ENCODE measurements around the gene GCG. TPM values are rescaled to one million over a fixed set of nuclear protein-coding genes. Genes with fewer than 3 reads are reported as not detected.

Gene GCG
- total and polyA plus RNA-seq, 10 of the 15 experiments (the other 5 are each of a cell fraction or from before 2014, with no cell fraction given) = not detected

DNA sequence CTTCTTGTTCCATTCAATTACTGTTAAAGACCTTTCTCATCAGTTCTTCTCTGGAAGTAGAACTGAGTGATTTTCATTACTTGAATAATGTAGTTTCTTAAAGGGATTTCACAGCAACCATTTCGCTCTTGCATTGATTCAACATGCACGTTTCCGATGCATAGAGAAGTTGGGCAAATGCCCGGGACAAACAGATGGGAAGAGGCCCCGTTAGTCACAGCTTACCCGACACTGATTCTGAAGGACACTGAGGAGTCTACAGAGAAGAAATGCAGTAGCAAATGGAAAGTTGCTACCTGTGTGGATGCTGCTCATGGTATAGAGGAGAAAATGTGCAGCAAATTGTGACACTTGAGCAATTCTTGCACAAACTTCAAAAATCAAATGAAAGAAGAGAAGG is 32.3 kb upstream of the GCG start:
- Histone ChIP-seq H3K36me3 (ENCODE audit: control insufficient read depth in 2 of 2, insufficient read depth in 2 of 2, low read length in 1 of 2) (no peaks in the 10 kb centered on the region), H3K79me2 (ENCODE audit: control insufficient read depth, insufficient read depth, low read length) (no peaks in the 10 kb centered on the region), H3K4me3 (no peak overlapping the region), H4K20me1 (ENCODE audit: control insufficient read depth, insufficient read depth) (no peaks in the 10 kb centered on the region), H3K4me2 (ENCODE audit: control insufficient read depth, insufficient read depth) (no peak overlapping the region), H3K27ac (ENCODE audit: control insufficient read depth, insufficient read depth) (no peak overlapping the region), H3K9ac (ENCODE audit: control insufficient read depth, insufficient read depth, low read length) (no peak overlapping the region), H2AFZ (ENCODE audit: control insufficient read depth, low read depth, low read length) (no peak overlapping the region), H3K4me1 (ENCODE audit: control insufficient read depth, insufficient read depth, low read length) (no peaks in the 10 kb centered on the region), H3K27me3 (replicated peaks in 1 of 2; ENCODE audit: control insufficient read depth in 2 of 2, insufficient read depth in 2 of 2, low read length in 1 of 2) (no peaks in the 10 kb centered on the region; a peak in 1 of 4 replicates), H3K9me3 (replicated peaks; ENCODE audit: control insufficient read depth, insufficient read depth, low read length) (no peaks in the 10 kb centered on the region)
- DNase-seq (ENCODE audit: low read depth, low spot score) (no peak), FAIRE-seq (no peak), ATAC-seq (no peak)
- BruUV-seq (replicated peaks) = no TSS peak
- WGBS (ENCODE audit: insufficient coverage, insufficient replicate concordance, low lambda C conversion rate, missing lambda C conversion rate) = 61% methylated on average over 6 of the region's 6 CpGs
- ChIA-PET CTCF (no interaction called here), RAD21 (ENCODE audit: unreplicated experiment) (interaction anchor here (1.1 kb wide), 1 partner anchor 475 kb away, joined by 3 read pairs; no protein-coding TSS in a partner anchor), SMC1A (ENCODE audit: uncharacterized antibody, unreplicated experiment) (interaction anchor here (1.2 kb wide), 1 partner anchor 103 kb away, joined by 3 read pairs; no protein-coding TSS in a partner anchor), POLR2A (no interaction called here)
- intact Hi-C loops (cut with micrococcal nuclease; ENCODE audit: unreplicated experiment) (no loop called here), in situ Hi-C loops (cut with MboI) (no loop called here)
- TF ChIP-seq, protein P1, sequence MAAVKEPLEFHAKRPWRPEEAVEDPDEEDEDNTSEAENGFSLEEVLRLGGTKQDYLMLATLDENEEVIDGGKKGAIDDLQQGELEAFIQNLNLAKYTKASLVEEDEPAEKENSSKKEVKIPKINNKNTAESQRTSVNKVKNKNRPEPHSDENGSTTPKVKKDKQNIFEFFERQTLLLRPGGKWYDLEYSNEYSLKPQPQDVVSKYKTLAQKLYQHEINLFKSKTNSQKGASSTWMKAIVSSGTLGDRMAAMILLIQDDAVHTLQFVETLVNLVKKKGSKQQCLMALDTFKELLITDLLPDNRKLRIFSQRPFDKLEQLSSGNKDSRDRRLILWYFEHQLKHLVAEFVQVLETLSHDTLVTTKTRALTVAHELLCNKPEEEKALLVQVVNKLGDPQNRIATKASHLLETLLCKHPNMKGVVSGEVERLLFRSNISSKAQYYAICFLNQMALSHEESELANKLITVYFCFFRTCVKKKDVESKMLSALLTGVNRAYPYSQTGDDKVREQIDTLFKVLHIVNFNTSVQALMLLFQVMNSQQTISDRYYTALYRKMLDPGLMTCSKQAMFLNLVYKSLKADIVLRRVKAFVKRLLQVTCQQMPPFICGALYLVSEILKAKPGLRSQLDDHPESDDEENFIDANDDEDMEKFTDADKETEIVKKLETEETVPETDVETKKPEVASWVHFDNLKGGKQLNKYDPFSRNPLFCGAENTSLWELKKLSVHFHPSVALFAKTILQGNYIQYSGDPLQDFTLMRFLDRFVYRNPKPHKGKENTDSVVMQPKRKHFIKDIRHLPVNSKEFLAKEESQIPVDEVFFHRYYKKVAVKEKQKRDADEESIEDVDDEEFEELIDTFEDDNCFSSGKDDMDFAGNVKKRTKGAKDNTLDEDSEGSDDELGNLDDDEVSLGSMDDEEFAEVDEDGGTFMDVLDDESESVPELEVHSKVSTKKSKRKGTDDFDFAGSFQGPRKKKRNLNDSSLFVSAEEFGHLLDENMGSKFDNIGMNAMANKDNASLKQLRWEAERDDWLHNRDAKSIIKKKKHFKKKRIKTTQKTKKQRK (IDR thresholded peaks at IDR 0.05; ENCODE audit: low read depth, low read length) = no peak
- TF ChIP-seq CEBPB (IDR thresholded peaks at IDR 0.05; ENCODE audit: borderline replicate concordance in 1 of 2, low read depth in 2 of 2, low read length in 2 of 2) (no peak), TAF1 (IDR thresholded peaks at IDR 0.05; ENCODE audit: borderline replicate concordance, low read depth, low read length) (no peak), SMARCA5 (IDR thresholded peaks at IDR 0.05) (no peak), FOS (IDR thresholded peaks at IDR 0.05; ENCODE audit: borderline replicate concordance, extremely low read depth, insufficient read length) (no peak), TCF12 (IDR thresholded peaks at IDR 0.05; ENCODE audit: low read depth, low read length) (no peak), NFIC (IDR thresholded peaks at IDR 0.05; ENCODE audit: low read depth, low read length) (no peak), MYC (IDR thresholded peaks at IDR 0.05; ENCODE audit: insufficient read depth, insufficient read length, insufficient replicate concordance, low read length, severe bottlenecking) (no peak), SMAD5 (IDR thresholded peaks at IDR 0.05; ENCODE audit: low read depth) (no peak), SPI1 (IDR thresholded peaks at IDR 0.05; ENCODE audit: borderline replicate concordance, insufficient read depth, low read depth, low read length) (no peak), ZSCAN29 (IDR thresholded peaks at IDR 0.05) (no peak)
- TF ChIP-seq, protein P2, sequence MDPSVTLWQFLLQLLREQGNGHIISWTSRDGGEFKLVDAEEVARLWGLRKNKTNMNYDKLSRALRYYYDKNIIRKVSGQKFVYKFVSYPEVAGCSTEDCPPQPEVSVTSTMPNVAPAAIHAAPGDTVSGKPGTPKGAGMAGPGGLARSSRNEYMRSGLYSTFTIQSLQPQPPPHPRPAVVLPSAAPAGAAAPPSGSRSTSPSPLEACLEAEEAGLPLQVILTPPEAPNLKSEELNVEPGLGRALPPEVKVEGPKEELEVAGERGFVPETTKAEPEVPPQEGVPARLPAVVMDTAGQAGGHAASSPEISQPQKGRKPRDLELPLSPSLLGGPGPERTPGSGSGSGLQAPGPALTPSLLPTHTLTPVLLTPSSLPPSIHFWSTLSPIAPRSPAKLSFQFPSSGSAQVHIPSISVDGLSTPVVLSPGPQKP (IDR thresholded peaks at IDR 0.05; ENCODE audit: low read depth, low read length) = no peak
- TF ChIP-seq, protein P3, sequence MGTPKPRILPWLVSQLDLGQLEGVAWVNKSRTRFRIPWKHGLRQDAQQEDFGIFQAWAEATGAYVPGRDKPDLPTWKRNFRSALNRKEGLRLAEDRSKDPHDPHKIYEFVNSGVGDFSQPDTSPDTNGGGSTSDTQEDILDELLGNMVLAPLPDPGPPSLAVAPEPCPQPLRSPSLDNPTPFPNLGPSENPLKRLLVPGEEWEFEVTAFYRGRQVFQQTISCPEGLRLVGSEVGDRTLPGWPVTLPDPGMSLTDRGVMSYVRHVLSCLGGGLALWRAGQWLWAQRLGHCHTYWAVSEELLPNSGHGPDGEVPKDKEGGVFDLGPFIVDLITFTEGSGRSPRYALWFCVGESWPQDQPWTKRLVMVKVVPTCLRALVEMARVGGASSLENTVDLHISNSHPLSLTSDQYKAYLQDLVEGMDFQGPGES (IDR thresholded peaks at IDR 0.05) = no peak
- TF ChIP-seq, protein P4, sequence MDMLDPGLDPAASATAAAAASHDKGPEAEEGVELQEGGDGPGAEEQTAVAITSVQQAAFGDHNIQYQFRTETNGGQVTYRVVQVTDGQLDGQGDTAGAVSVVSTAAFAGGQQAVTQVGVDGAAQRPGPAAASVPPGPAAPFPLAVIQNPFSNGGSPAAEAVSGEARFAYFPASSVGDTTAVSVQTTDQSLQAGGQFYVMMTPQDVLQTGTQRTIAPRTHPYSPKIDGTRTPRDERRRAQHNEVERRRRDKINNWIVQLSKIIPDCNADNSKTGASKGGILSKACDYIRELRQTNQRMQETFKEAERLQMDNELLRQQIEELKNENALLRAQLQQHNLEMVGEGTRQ (IDR thresholded peaks at IDR 0.05; ENCODE audit: borderline replicate concordance, low read depth, low read length) = no peak
- TF ChIP-seq, protein P5, sequence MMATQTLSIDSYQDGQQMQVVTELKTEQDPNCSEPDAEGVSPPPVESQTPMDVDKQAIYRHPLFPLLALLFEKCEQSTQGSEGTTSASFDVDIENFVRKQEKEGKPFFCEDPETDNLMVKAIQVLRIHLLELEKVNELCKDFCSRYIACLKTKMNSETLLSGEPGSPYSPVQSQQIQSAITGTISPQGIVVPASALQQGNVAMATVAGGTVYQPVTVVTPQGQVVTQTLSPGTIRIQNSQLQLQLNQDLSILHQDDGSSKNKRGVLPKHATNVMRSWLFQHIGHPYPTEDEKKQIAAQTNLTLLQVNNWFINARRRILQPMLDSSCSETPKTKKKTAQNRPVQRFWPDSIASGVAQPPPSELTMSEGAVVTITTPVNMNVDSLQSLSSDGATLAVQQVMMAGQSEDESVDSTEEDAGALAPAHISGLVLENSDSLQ (IDR thresholded peaks at IDR 0.05) = no peak

Measured in GM12878 (cell line).